ENCODE results near the gene ENPP6. TPM values are rescaled to one million over a fixed set of nuclear protein-coding genes. Genes with fewer than 3 reads are reported as not detected.

ENPP6 gene
- polyA plus RNA-seq, 1 donor from 2014 or later, result not detected

- Histone ChIP-seq H2AFZ (ENCODE audit: low read depth, low read length) (no peak overlapping the region), H3K4me2 (ENCODE audit: low read length) (no peak overlapping the region), H3K4me3 (ENCODE audit: low read length) (no peak overlapping the region), H3F3A (ENCODE audit: insufficient read depth, low read length, poor library complexity, severe bottlenecking) (no peaks in the 10 kb centered on the region), H4K20me1 (ENCODE audit: insufficient read depth) (no peaks in the 10 kb centered on the region), H3K27me3 (ENCODE audit: insufficient read depth, low read depth, low read length) (no peaks in the 10 kb centered on the region), H3K36me3 (ENCODE audit: insufficient read depth, low read length) (no peaks in the 10 kb centered on the region), H3K27ac (ENCODE audit: low read length) (no peak overlapping the region), H3K9me3 (ENCODE audit: low read length) (no peaks in the 10 kb centered on the region), H3K79me2 (replicated peaks; ENCODE audit: insufficient read depth, low read length) (no peaks in the 10 kb centered on the region), H3K9ac (ENCODE audit: low read length) (no peak overlapping the region), H3K9me2 (ENCODE audit: insufficient read depth, low read length) (no peaks in the 10 kb centered on the region)
- TF ChIP-seq MXI1 (conservative IDR thresholded peaks at IDR 0.05; ENCODE audit: poor library complexity, severe bottlenecking) (no peak), POLR2AphosphoS5 (IDR thresholded peaks at IDR 0.05) (no peak), SMC3 (conservative IDR thresholded peaks at IDR 0.05; ENCODE audit: poor library complexity) (no peak), EP300 (conservative IDR thresholded peaks at IDR 0.05; ENCODE audit: poor library complexity, severe bottlenecking) (no peak), CTCF (IDR thresholded peaks at IDR 0.05; ENCODE audit: poor library complexity, severe bottlenecking) (no peak), REST (IDR thresholded peaks at IDR 0.05; ENCODE audit: borderline replicate concordance) (no peak), TAF1 (IDR thresholded peaks at IDR 0.05; ENCODE audit: low read depth) (no peak), RAD21 (conservative IDR thresholded peaks at IDR 0.05) (no peak), EZH2 (IDR thresholded peaks at IDR 0.05; ENCODE audit: borderline replicate concordance, insufficient read depth, low read length, poor library complexity, severe bottlenecking) (no peak)
These were observed 34.0 kb upstream of the ENPP6 start for GRCh38 chr4:184251670-184251980.

- H3K27ac ChIP-seq (ENCODE audit: low read length), result no peak overlapping the region
- H3K79me2 ChIP-seq (replicated peaks; ENCODE audit: insufficient read depth, low read length), result no peaks in the 10 kb centered on the region
- no peaks in the 10 kb centered on the region for H4K20me1 ChIP-seq (ENCODE audit: insufficient read depth)
- H3K9me3 ChIP-seq (ENCODE audit: low read length), result no peaks in the 10 kb centered on the region
- no peak overlapping the region for H3K4me2 ChIP-seq (ENCODE audit: low read length)
- H3F3A ChIP-seq (ENCODE audit: insufficient read depth, low read length, poor library complexity, severe bottlenecking), result no peaks in the 10 kb centered on the region
- no peaks in the 10 kb centered on the region for H3K9me2 ChIP-seq (ENCODE audit: insufficient read depth, low read length)
- no peak overlapping the region for H2AFZ ChIP-seq (ENCODE audit: low read depth, low read length)
- H3K9ac ChIP-seq (ENCODE audit: low read length), result no peak overlapping the region
- no peak overlapping the region for H3K4me3 ChIP-seq (ENCODE audit: low read length)
- H3K36me3 ChIP-seq (ENCODE audit: insufficient read depth, low read length), result no peaks in the 10 kb centered on the region
- TF ChIP-seq TAF1 (IDR thresholded peaks at IDR 0.05; ENCODE audit: low read depth) (no peak), REST (IDR thresholded peaks at IDR 0.05; ENCODE audit: borderline replicate concordance) (no peak), SMC3 (conservative IDR thresholded peaks at IDR 0.05; ENCODE audit: poor library complexity) (peak; percentile 69), RAD21 (conservative IDR thresholded peaks at IDR 0.05) (peak; percentile 61), EZH2 (IDR thresholded peaks at IDR 0.05; ENCODE audit: borderline replicate concordance, insufficient read depth, low read length, poor library complexity, severe bottlenecking) (no peak), CTCF (IDR thresholded peaks at IDR 0.05; ENCODE audit: poor library complexity, severe bottlenecking) (peak; percentile 67), MXI1 (conservative IDR thresholded peaks at IDR 0.05; ENCODE audit: poor library complexity, severe bottlenecking) (no peak)
- no peaks in the 10 kb centered on the region for H3K27me3 ChIP-seq (ENCODE audit: insufficient read depth, low read depth, low read length)
These were observed 33.4 kb upstream of the ENPP6 start for GRCh38 chr4:184250795-184251669.

Measured in neural cell (in vitro differentiated cells).